ENCODE measurements around the gene IMPDH2. TPM values are rescaled to one million over a fixed set of nuclear protein-coding genes. Genes with fewer than 3 reads are reported as not detected.

The IMPDH2 gene
- total and polyA plus RNA-seq, 2 of the 4 experiments (the other 2 are of a cell fraction), result 190 to 296 TPM

DNA sequence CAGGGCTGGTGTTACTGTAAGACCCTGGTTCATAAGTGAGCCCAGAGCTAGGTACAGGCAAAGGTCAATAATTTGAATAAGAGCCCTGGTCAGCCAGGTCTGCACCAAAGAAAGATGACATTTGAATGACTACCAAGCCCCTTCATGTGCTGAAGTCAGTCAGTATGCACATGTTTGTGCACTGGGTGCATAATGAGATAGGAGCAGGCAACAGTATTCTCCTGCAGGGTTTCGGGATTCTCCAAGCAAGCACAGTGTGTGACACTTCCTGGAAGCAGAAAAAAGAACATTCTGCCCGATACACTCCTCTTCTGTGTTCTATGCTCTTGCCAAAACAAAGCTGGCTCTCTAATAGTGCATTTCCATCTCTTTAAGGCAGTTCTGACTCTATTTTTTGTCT is 5.5 kb upstream of the IMPDH2 start:
- 90% methylated on average over 2 of the region's 2 CpGs; no CpG with 5 or more reads in 1 of the 2 experiments for WGBS, 2 experiments (ENCODE audit: extremely low coverage in 2 of 2, insufficient read length in 1 of 2)
- H4K20me1 ChIP-seq (ENCODE audit: insufficient read depth, low read length), result no peaks in the 10 kb centered on the region
- H3K27me3 ChIP-seq (ENCODE audit: control insufficient read depth, insufficient read depth, low read length), result no peaks in the 10 kb centered on the region
- H3K56ac ChIP-seq (ENCODE audit: extremely low read depth, insufficient read depth, low read length), result no peak overlapping the region
- POLR2A ChIA-PET (ENCODE audit: unreplicated experiment), result interaction anchor here (0.6 kb wide), 1 partner anchor 769 kb away, joined by 9 read pairs; the partner anchor contains the start of gene INKA1
- H3K9ac ChIP-seq (ENCODE audit: low read depth, low read length), result no peak overlapping the region
- intact Hi-C loops (cut with micrococcal nuclease) (no loop called here), in situ Hi-C loops (cut with MboI; ENCODE audit: low sequenced_read_pairs) (no loop called here), dilution Hi-C loops (cut with HindIII; ENCODE audit: low sequenced_read_pairs, unreplicated experiment) (no loop called here)
- no peak overlapping the region for H4K5ac ChIP-seq (ENCODE audit: low read depth, low read length)
- H3K14ac ChIP-seq (replicated peaks; ENCODE audit: low read depth, low read length), result no peak overlapping the region
- H3K9me3 ChIP-seq (ENCODE audit: control insufficient read depth, insufficient read depth, low read length), result no peaks in the 10 kb centered on the region
- peaks cover 11 to 27% of the 10 kb centered on the region in 2 experiments for H3K79me1 ChIP-seq (ENCODE audit: low read depth in 1 of 2, low read length in 2 of 2)
- ATAC-seq (ENCODE audit: low read depth) (no peak), DNase-seq (no peak)
- peaks cover 43% of the 10 kb centered on the region for H3K36me3 ChIP-seq (ENCODE audit: control insufficient read depth, insufficient read depth, low read length)
- H3K4me3 ChIP-seq (ENCODE audit: insufficient read depth, low read depth, low read length), result no peak overlapping the region
- no peak overlapping the region for H3K18ac ChIP-seq (ENCODE audit: low read depth, low read length)
- peaks cover 2% of the 10 kb centered on the region; the same call in 1 of the 2 replicates for H3K4me1 ChIP-seq (ENCODE audit: control insufficient read depth, insufficient read depth, low read length)
- H3K23ac ChIP-seq (ENCODE audit: low read depth, low read length), result no peak overlapping the region
- no peak overlapping the region for H3K4me2 ChIP-seq (ENCODE audit: low read depth, low read length)
- H2BK5ac ChIP-seq (ENCODE audit: low read depth, low read length, poor library complexity, severe bottlenecking), result no peak overlapping the region
- no peaks in the 10 kb centered on the region for H3K9me1 ChIP-seq (ENCODE audit: insufficient read depth, low read length)
- H2BK20ac ChIP-seq (ENCODE audit: low read depth, low read length), result no peak overlapping the region
- no peak for TF ChIP-seq MAFK (IDR thresholded peaks at IDR 0.05; ENCODE audit: low read depth, low read length)
- no peak for TF ChIP-seq RCOR1 (IDR thresholded peaks at IDR 0.05; ENCODE audit: insufficient replicate concordance, low read length)
- no peak for TF ChIP-seq FOS (IDR thresholded peaks at IDR 0.05; ENCODE audit: low read depth, low read length)
- no peak for TF ChIP-seq RFX5 (IDR thresholded peaks at IDR 0.05; ENCODE audit: low read depth, low read length)
- no peak for TF ChIP-seq RAD21 (IDR thresholded peaks at IDR 0.05; ENCODE audit: low read length)
- TF ChIP-seq POLR2A (IDR thresholded peaks at IDR 0.05; ENCODE audit: low read depth, low read length), result no peak
- TF ChIP-seq CEBPB (IDR thresholded peaks at IDR 0.05; ENCODE audit: low read depth, low read length), result no peak
- no peak for TF ChIP-seq CHD1 (IDR thresholded peaks at IDR 0.05; ENCODE audit: low read depth, low read length)
- no peak for TF ChIP-seq SMC3 (IDR thresholded peaks at IDR 0.05; ENCODE audit: low read depth, low read length)
- TF ChIP-seq, protein P1, sequence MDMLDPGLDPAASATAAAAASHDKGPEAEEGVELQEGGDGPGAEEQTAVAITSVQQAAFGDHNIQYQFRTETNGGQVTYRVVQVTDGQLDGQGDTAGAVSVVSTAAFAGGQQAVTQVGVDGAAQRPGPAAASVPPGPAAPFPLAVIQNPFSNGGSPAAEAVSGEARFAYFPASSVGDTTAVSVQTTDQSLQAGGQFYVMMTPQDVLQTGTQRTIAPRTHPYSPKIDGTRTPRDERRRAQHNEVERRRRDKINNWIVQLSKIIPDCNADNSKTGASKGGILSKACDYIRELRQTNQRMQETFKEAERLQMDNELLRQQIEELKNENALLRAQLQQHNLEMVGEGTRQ (IDR thresholded peaks at IDR 0.05; ENCODE audit: low read depth, low read length), result no peak
- no peak for TF ChIP-seq BHLHE40 (IDR thresholded peaks at IDR 0.05; ENCODE audit: low read depth, low read length)
- no peak for TF ChIP-seq MXI1 (IDR thresholded peaks at IDR 0.05; ENCODE audit: borderline replicate concordance, low read depth, low read length)
- TF ChIP-seq, protein P2, sequence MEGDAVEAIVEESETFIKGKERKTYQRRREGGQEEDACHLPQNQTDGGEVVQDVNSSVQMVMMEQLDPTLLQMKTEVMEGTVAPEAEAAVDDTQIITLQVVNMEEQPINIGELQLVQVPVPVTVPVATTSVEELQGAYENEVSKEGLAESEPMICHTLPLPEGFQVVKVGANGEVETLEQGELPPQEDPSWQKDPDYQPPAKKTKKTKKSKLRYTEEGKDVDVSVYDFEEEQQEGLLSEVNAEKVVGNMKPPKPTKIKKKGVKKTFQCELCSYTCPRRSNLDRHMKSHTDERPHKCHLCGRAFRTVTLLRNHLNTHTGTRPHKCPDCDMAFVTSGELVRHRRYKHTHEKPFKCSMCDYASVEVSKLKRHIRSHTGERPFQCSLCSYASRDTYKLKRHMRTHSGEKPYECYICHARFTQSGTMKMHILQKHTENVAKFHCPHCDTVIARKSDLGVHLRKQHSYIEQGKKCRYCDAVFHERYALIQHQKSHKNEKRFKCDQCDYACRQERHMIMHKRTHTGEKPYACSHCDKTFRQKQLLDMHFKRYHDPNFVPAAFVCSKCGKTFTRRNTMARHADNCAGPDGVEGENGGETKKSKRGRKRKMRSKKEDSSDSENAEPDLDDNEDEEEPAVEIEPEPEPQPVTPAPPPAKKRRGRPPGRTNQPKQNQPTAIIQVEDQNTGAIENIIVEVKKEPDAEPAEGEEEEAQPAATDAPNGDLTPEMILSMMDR (conservative IDR thresholded peaks at IDR 0.05; ENCODE audit: low read depth, low read length), result no peak
- no peak for TF ChIP-seq NFE2L2 (IDR thresholded peaks at IDR 0.05; ENCODE audit: low read depth, low read length)
- TF ChIP-seq MAZ (IDR thresholded peaks at IDR 0.05; ENCODE audit: borderline replicate concordance, low read depth, low read length), result no peak
- TF ChIP-seq, protein P3, sequence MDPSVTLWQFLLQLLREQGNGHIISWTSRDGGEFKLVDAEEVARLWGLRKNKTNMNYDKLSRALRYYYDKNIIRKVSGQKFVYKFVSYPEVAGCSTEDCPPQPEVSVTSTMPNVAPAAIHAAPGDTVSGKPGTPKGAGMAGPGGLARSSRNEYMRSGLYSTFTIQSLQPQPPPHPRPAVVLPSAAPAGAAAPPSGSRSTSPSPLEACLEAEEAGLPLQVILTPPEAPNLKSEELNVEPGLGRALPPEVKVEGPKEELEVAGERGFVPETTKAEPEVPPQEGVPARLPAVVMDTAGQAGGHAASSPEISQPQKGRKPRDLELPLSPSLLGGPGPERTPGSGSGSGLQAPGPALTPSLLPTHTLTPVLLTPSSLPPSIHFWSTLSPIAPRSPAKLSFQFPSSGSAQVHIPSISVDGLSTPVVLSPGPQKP (IDR thresholded peaks at IDR 0.05; ENCODE audit: borderline replicate concordance, low read depth, low read length), result no peak
- H2BK15ac ChIP-seq (ENCODE audit: low read depth, low read length), result no peak overlapping the region
- no peak overlapping the region for H2AK9ac ChIP-seq (replicated peaks; ENCODE audit: low read depth, low read length, poor library complexity)
- H2AFZ ChIP-seq (replicated peaks; ENCODE audit: low read length, poor library complexity), result no peak overlapping the region
- no peak overlapping the region for H2AK5ac ChIP-seq (ENCODE audit: low read depth, low read length)
- H3K27ac ChIP-seq (ENCODE audit: insufficient read depth, low read length), result no peak overlapping the region
- BruUV-seq (replicated peaks), result no TSS peak
- no peak overlapping the region for H4K8ac ChIP-seq (ENCODE audit: low read depth in 2 of 2, low read length in 2 of 2)
- H4K91ac ChIP-seq (ENCODE audit: insufficient read depth, low read depth, low read length), result no peak overlapping the region
- CTCF ChIA-PET, result no interaction called here
- no peak overlapping the region for H2BK120ac ChIP-seq (ENCODE audit: low read depth, low read length)
- no peak overlapping the region for H3K4ac ChIP-seq (ENCODE audit: low read depth, low read length)

Measured in IMR-90 (cell line).